H4 (cell line): Measurements from ENCODE around the gene TECPR2. TPM values are rescaled to one million over a fixed set of nuclear protein-coding genes. Genes with fewer than 3 reads are reported as not detected.
"Not testable (repeated sequence)": the region's sequence is repeated elsewhere in the genome, so short reads cannot be mapped to it uniquely, and the experiment has no call there.

Experiments
- DNase-seq: peaks from one replicate; pipeline ENCODE4 v3.0.0-alpha.2; 2015; ENCODE audit warnings: low spot score
- total RNA-seq: library from RNA; depleted of rRNA; stranded (reverse); fragments of >200 nt; shearing (Covaris generic); gene quantifications from 2 replicates; pipeline ENCODE4 v1.2.3, GENCODE V29; 2014

Gene TECPR2
- total RNA-seq, 1 experiment from 2014 or later = 3.6 TPM

- DNase-seq = no peak
These were observed 28.7 kb upstream of the TECPR2 start for GRCh38 chr14:102333795-102334705.

DNA sequence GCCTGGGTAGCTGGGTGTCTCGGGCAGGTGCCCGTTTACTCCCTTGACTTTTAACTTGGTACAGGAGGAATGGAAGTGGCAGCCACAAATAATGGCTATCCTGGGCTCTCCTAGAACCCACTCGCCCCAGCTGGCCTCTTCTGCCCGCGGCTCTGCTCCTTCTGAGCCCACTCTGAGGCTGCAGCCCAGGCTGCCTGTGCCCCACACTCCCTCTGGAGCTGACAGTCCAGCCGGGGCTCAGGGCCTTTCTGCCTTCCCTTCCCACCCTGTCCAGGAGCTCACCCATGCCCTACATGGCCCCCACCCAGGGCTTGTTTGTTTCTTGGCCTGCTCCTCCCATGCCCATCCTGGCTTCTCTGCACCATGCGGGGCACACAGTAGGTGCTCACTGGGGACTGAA lies 27.6 kb upstream of the TECPR2 start:
- DNase-seq = no peak

DNA sequence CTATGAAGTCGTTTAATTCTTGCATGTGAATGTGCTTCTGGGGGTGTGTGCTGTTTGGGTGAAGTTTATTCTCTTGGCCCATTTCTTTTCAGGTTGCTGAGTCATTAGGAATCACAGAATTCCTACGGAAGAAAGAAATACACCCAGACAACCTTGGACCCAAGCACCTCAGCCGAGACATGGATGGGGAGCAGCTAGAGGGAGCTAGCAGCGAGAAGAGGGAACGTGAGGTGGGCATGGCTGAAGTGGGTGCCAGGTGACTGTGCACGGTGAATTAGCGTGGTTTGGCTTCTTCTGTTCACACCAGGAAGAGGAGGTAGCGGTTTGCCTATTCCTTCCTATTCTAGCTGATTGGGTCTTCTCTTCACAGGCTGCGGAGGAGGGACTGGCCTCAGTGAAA lies 24.0 kb upstream of the TECPR2 start:
- DNase-seq = no peak

DNA sequence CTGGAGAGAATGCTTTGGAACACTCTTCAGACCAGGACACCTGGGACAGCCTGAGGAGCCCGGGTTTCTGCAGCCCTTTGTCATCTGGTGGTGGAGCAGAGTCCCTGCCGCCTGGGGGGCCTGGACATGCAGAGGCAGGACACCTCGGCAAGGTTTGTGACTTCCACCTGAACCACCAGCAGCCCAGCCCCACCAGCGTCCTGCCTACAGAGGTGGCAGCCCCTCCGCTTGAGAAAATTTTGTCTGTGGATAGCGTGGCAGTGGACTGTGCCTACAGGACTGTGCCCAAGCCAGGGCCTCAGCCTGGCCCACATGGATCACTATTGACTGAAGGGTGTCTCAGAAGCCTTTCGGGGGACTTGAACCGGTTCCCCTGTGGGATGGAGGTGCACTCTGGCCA lies 21.2 kb upstream of the TECPR2 start:
- DNase-seq = no peak

DNA sequence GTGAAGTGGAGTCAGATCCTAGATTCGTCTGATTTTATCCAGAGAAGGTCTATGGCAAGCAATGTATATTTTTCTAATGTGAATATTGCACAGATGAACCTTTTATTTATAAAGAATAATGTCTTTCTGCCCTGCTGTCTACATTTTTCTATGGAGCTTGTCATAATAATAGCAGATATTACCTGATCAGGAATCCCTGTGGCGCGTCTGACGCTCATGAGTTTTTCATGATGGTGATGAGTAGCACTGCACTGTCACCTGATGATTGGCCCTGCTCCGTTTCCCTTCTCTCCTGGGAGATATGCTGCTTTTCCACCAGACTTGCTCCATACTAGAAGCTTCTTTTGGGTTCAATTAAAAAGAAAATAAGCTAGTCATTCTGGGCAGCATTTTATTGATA lies 20.5 kb upstream of the TECPR2 start:
- DNase-seq = no peak

DNA sequence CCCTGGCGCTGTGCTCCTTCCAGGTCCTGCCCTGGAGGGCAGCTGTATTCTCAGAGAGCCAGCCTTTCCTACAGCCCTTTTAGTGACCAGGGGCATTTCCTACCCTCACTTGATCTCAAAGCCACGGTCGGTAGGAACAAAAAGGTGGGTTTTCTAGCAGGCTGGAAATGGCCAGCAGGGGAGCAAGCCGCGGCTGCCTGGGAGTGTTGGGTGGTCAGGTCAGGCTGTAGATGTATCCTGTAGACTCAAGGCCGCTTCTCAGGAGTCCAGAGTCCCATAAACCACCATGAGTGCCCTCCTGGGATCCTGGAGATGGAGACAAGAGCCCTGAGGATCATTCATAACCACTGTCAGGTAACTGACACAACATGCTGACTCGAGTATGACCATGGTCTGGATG lies 18.7 kb upstream of the TECPR2 start:
- DNase-seq = no peak

GRCh38 chr14:102344485-102344884 lies 18.3 kb upstream of the TECPR2 start:
- DNase-seq = no peak

- DNase-seq = no peak
These were observed 17.5 kb upstream of the TECPR2 start for GRCh38 chr14:102345232-102345631.

DNA sequence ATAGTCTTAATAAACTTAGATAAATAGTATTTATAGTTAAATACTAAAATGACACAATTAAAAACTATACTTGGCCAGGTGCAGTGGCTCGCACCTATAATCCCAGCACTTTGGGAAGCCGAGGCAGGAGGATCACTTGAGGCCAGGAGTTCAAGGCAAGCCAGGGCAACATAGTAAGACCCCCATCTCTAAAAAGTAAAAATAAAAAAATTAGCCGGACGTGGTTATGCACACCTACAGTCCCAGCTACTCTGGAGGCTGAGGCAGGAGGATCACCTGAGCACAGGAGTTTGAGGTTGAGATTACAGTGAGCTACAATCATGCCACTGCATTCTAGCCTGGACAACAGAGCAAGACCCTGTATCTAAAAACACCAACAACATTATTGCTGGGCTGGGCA lies 16.1 kb upstream of the TECPR2 start:
- no peak for DNase-seq

DNA sequence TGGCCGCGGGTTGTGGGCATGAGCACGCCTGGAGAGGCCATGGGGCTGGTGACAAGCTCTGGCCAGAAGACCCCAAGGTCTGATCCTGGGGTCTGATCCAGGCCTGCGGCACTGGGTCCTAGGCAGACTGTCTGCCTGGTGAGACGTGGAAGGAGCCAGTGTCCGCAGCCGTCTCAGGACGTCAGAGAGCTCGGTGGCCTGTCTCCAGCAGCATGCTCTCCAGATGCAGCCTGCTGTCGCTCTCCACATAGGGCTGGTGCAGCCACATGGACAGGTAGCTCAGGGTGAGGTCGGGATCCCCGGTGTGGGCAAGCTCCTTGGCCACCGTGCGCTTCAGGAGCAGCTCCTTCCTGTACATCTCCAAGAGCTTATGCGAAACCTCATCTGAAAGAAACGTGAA lies 14.4 kb upstream of the TECPR2 start:
- DNase-seq = no peak

- DNase-seq = no peak
These were observed 11.7 kb upstream of the TECPR2 start for GRCh38 chr14:102351023-102351422.

GRCh38 chr14:102351593-102351992 lies 11.1 kb upstream of the TECPR2 start:
- DNase-seq = not testable (repeated sequence)

- DNase-seq = no peak
These were observed 10.5 kb upstream of the TECPR2 start for GRCh38 chr14:102352213-102352612.

DNA sequence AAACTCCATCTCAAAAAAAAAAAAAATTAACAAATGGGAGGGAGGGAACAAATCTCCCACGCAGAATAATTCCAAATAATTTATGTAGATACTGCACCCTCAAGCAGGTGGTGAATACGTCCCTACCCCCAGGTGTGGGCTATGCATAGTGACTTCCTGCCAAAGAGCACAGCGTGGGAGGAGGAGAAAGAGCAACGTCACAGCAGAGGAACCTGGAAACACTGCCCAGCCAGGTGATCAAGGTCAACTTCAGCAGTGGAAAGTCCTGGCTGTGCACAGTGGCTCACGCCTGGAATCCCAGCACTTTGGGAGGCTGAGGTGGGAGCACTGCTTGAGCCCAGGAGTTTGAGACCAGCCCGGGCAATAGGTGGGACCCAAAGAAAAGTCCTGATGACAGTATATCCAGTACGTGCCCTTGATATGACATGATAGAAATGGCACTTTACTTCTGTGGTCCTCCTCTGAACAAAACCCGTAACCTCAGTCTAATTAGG lies 9.6 kb upstream of the TECPR2 start:
- DNase-seq = no peak

GRCh38 chr14:102356280-102356679 lies 6.5 kb upstream of the TECPR2 start:
- no peak for DNase-seq

DNA sequence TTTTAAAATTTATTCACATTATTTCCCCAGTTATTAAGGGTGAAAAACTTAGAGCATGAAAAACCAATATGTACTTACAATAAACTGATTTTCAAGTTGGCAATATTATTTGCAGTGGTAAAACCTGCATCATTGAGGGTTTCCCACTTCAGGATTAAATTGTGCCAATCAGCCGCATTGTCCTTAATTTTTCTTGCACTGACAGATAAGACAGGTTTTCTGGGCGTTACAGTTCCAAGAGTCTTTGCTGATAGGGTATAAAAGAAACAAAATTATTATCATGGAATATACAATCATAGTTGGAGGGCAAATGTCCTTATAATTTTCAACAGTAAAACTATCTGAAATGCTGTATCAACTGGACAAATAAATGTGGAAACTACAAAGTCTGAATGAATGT lies 3.4 kb upstream of the TECPR2 start:
- DNase-seq = no peak

DNA sequence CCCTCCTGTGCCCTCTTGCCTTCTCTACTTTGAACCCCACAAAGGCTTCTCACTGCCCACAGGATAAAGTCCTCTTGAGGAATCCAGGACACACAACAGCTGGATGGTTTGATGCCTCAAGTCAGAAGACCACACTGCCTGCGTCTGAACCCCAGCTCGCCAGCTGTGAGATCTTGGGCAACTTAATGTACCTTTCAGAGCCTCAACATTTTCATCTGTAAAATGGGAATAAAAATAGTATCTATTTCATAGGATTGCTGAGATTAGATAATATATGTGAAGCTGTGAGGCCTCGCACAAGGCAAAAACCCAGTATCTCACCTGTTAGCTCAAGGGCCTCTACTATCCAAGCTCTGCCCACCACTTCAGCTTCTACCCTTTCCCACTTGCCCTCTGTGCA lies 2.4 kb upstream of the TECPR2 start:
- no peak for DNase-seq

GRCh38 chr14:102362084-102362483 lies 657 bp upstream of the TECPR2 start:
- no peak for DNase-seq

- DNase-seq = no peak
These were observed 622 bp downstream of the TECPR2 start for GRCh38 chr14:102363182-102363943.

DNA sequence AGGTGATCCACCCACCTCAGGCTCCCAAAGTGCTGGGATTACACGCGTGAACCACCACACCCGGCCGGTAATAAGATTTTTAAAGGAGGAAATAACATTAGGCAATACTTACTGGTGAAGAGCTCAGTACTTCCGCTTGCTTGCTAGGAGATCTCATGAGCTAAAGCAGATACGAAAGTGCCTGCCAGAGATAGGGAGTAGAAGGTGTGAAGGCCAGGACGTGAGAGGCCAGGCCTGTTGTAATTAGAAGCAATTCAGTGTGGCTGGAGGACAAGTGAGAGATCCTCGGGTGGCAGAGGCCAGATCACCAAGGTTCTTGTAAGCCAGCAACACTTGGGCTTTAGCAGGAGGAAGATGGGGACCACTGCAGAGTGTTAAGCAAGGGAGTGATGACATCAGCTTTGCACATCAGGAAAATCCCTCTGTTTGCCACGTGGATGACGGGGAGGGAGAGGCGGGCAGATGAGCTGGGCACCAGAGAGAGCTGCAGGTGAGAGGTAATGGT lies 7.6 kb downstream of the TECPR2 start:
- no peak for DNase-seq

- no peak for DNase-seq
These were observed 8.6 kb downstream of the TECPR2 start for GRCh38 chr14:102371361-102371760.

DNA sequence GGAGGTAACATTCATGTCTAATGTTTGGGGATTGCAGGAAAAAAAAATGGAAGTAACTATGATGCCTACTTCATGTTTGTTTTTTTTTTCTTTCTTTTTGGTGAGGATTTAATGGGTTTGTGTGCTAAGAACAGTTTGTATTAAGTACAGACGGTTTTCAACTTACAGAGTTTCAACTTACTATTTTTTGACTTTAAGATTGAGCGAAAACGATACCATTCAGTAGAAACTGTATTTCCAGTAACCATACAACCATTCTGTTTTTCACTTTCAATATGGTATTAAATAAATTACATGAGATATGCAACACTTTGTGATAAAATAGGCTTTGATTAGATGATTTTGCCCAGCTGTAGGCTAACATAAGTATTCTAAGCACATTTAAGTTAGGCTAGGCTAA lies 10.4 kb downstream of the TECPR2 start:
- DNase-seq = no peak

- no peak for DNase-seq
These were observed 11.5 kb downstream of the TECPR2 start for GRCh38 chr14:102374264-102374663.
